A673 (cell line): ENCODE results near the gene PDE6G. TPM values are rescaled to one million over a fixed set of nuclear protein-coding genes. Genes with fewer than 3 reads are reported as not detected.
A peak's percentile ranks its signal among the peaks of the same experiment; 100 is the strongest.

Source experiments
- BruUV-seq: library from RNA; stranded (reverse); fragments of 400-500 nt; replicated peaks from 2 replicates; lab custom pipeline; 2021; lab: Mats Ljungman, UMichigan
- CTCF ChIA-PET: fragments of 300-600 bp; sonication (Branson Sonifier 250); formaldehyde crosslinking; loops from one replicate; lab custom pipeline; 2022; ENCODE audit warnings: antibody characterized with exemption; lab: Charles Lee
- POLR2A ChIA-PET: fragments of 300-600 bp; sonication (Branson Sonifier 250); formaldehyde crosslinking; loops from one replicate; lab custom pipeline; 2022; ENCODE audit warnings: antibody characterized with exemption; ENCODE audit not compliant: low non-redundant PET; lab: Charles Lee
- DNase-seq: peaks from one replicate; pipeline ENCODE4 v3.0.0-alpha.2; 2015; ENCODE audit warnings: low spot score
- H3K27ac ChIP-seq: fragments of 200-600 bp; sonication (generic); 2 replicates; pipeline ENCODE4 v1.5.1; 2016; ENCODE audit warnings: mixed run types, low read depth, mild to moderate bottlenecking, mixed read lengths, antibody characterized with exemption, low read length; ENCODE audit not compliant: poor library complexity, severe bottlenecking
- H3K27me3 ChIP-seq: fragments of 200-600 bp; sonication (generic); replicated peaks from 2 replicates; pipeline ENCODE4 v1.6.1; 2017; ENCODE audit warnings: mixed run types, low read depth, mild to moderate bottlenecking, mixed read lengths, antibody characterized with exemption, low read length; ENCODE audit not compliant: insufficient read depth, poor library complexity
- H3K36me3 ChIP-seq: fragments of 200-600 bp; sonication (generic); 2 replicates; pipeline ENCODE4 v1.6.1; 2016; ENCODE audit warnings: mixed run types, mild to moderate bottlenecking, mixed read lengths, antibody characterized with exemption, low read length; ENCODE audit not compliant: insufficient read depth, poor library complexity, severe bottlenecking
- H3K4me1 ChIP-seq: fragments of 200-600 bp; sonication (generic); 2 replicates; pipeline ENCODE4 v1.6.1; 2017; ENCODE audit warnings: mixed run types, mild to moderate bottlenecking, mixed read lengths, antibody characterized with exemption, low read length; ENCODE audit not compliant: insufficient read depth, poor library complexity, severe bottlenecking
- H3K4me3 ChIP-seq: fragments of 200-600 bp; sonication (generic); 2 replicates; pipeline ENCODE4 v1.5.1; 2016; ENCODE audit warnings: low read depth, mixed run types, mild to moderate bottlenecking, mixed read lengths, low read length; ENCODE audit not compliant: poor library complexity, severe bottlenecking
- H3K9me3 ChIP-seq: fragments of 200-600 bp; sonication (generic); 2 replicates; pipeline ENCODE4 v1.6.1; 2016; ENCODE audit warnings: mixed run types, low read depth, mild to moderate bottlenecking, mixed read lengths, antibody characterized with exemption, low read length; ENCODE audit not compliant: poor library complexity, severe bottlenecking
- CTCF ChIP-seq: fragments of 300-800, 200-600 bp; sonication (generic); conservative IDR thresholded peaks from 2 replicates; pipeline ENCODE4 v1.5.1; 2017; ENCODE audit warnings: low read depth, mild to moderate bottlenecking, antibody characterized with exemption, low read length, moderate library complexity, mixed read lengths
- EZH2 ChIP-seq: fragments of 200-600 bp; sonication (generic); IDR thresholded peaks from 2 replicates; pipeline ENCODE4 v1.6.1; 2017; ENCODE audit warnings: borderline replicate concordance, low read depth, mild to moderate bottlenecking, mixed read lengths, antibody characterized with exemption, low read length; ENCODE audit not compliant: poor library complexity, severe bottlenecking
- intact Hi-C: fragments of 100-400 bp; cut with micrococcal nuclease; formaldehyde crosslinking; loops from one replicate; pipeline ENCODE4 v1.10.0; 2022; ENCODE audit not compliant: unreplicated experiment
- total RNA-seq: library from RNA; stranded (reverse); gene quantifications from 2 replicates; pipeline ENCODE4 v1.2.3, GENCODE V29; 2021

Gene PDE6G
- total RNA-seq, 1 experiment from 2014 or later, result 0.43 TPM

GRCh38 chr17:81700353-81701287 is 44.3 kb upstream of the PDE6G start:
- peak overlapping the region; percentile 97 for H3K27ac ChIP-seq
- TF ChIP-seq CTCF (no peak), EZH2 (no peak)
- no peak for DNase-seq
- no peaks in the 10 kb centered on the region for H3K9me3 ChIP-seq
- peaks cover 59% of the 10 kb centered on the region for H3K36me3 ChIP-seq
- no TSS peak for BruUV-seq
- H3K27me3 ChIP-seq, result no peaks in the 10 kb centered on the region
- POLR2A ChIA-PET, result interaction anchor here (0.7 kb wide), 1 partner anchor 330 kb away, joined by 7 read pairs; no protein-coding TSS in a partner anchor
- CTCF ChIA-PET, result no interaction called here
- intact Hi-C loops, result no loop called here
- peaks cover 23% of the 10 kb centered on the region for H3K4me1 ChIP-seq
- no peak overlapping the region for H3K4me3 ChIP-seq

- intact Hi-C loops, result no loop called here
- Histone ChIP-seq H3K4me3 (no peak overlapping the region), H3K27ac (no peak overlapping the region), H3K27me3 (no peaks in the 10 kb centered on the region), H3K36me3 (peaks cover 71% of the 10 kb centered on the region), H3K4me1 (peaks cover 17% of the 10 kb centered on the region), H3K9me3 (no peaks in the 10 kb centered on the region)
- POLR2A ChIA-PET, result no interaction called here
- CTCF ChIA-PET, result interaction anchor here (0.6 kb wide), 1 partner anchor 1225 kb away, joined by 4 read pairs; no protein-coding TSS in a partner anchor
- BruUV-seq, result no TSS peak
- no peak for TF ChIP-seq EZH2
- no peak for TF ChIP-seq CTCF
- DNase-seq, result no peak
Observed at GRCh38 chr17:81697261-81698044, 41.1 kb upstream of the PDE6G start.

- TF ChIP-seq CTCF, result no peak
- no peak for TF ChIP-seq EZH2
- Histone ChIP-seq H3K4me1 (peaks cover 7% of the 10 kb centered on the region), H3K27me3 (no peaks in the 10 kb centered on the region), H3K27ac (no peak overlapping the region), H3K36me3 (peaks cover 70% of the 10 kb centered on the region), H3K9me3 (no peaks in the 10 kb centered on the region), H3K4me3 (no peak overlapping the region)
- POLR2A ChIA-PET, result no interaction called here
- no peak for DNase-seq
- BruUV-seq, result TSS peak; percentile 28
- intact Hi-C loops, result no loop called here
- CTCF ChIA-PET, result no interaction called here
Observed at GRCh38 chr17:81696218-81696941, 40.0 kb upstream of the PDE6G start.
